ENCODE results near the gene CHCHD3.

- TF ChIP-seq POLR2AphosphoS5 (IDR thresholded peaks at IDR 0.05) (no peak), POLR2A (IDR thresholded peaks at IDR 0.05) (no peak), CTCF (IDR thresholded peaks at IDR 0.05) (no peak)
Measured at GRCh38 chr7:132956556-132956955, 125.3 kb downstream of the CHCHD3 start.
